GM19467 (cell line): ENCODE data around the gene FNDC3B.
A peak's percentile ranks its signal among the peaks of the same experiment; 100 is the strongest.

Experiments
- ATAC-seq: cut with Tn5 transposase; IDR thresholded peaks from one replicate; pipeline ENCODE4 v1.9.1; 2021; ENCODE audit warnings: mild to moderate bottlenecking, moderate library complexity; ENCODE audit not compliant: unreplicated experiment

FNDC3B gene

GRCh38 chr3:172051957-172052354, 12.6 kb downstream of the FNDC3B start:
- ATAC-seq = no peak

- no peak for ATAC-seq
Observed at GRCh38 chr3:172052405-172052804, 13.0 kb downstream of the FNDC3B start.

- no peak for ATAC-seq
Observed at GRCh38 chr3:172054115-172054764, 14.9 kb downstream of the FNDC3B start.

GRCh38 chr3:172056416-172056815, 17.0 kb downstream of the FNDC3B start:
- no peak for ATAC-seq

GRCh38 chr3:172057059-172057458, 17.7 kb downstream of the FNDC3B start:
- ATAC-seq = no peak

GRCh38 chr3:172057624-172058327, 18.4 kb downstream of the FNDC3B start:
- ATAC-seq = no peak

- ATAC-seq = no peak
Observed at GRCh38 chr3:172059532-172059931, 20.2 kb downstream of the FNDC3B start.

GRCh38 chr3:172060234-172060633, 20.9 kb downstream of the FNDC3B start:
- no peak for ATAC-seq

GRCh38 chr3:172061724-172062184, 22.4 kb downstream of the FNDC3B start:
- ATAC-seq = peak; percentile 82

GRCh38 chr3:172062761-172063160, 23.4 kb downstream of the FNDC3B start:
- ATAC-seq = no peak

- no peak for ATAC-seq
Observed at GRCh38 chr3:172063456-172064432, 24.4 kb downstream of the FNDC3B start.

- ATAC-seq = no peak
Observed at GRCh38 chr3:172065527-172065926, 26.1 kb downstream of the FNDC3B start.

GRCh38 chr3:172065967-172066762, 26.8 kb downstream of the FNDC3B start:
- ATAC-seq = peak; percentile 45

- ATAC-seq = no peak
Observed at GRCh38 chr3:172066880-172067796, 27.8 kb downstream of the FNDC3B start.

GRCh38 chr3:172067837-172068440, 28.6 kb downstream of the FNDC3B start:
- ATAC-seq = no peak

GRCh38 chr3:172068977-172069376, 29.6 kb downstream of the FNDC3B start:
- no peak for ATAC-seq

- no peak for ATAC-seq
Observed at GRCh38 chr3:172069478-172069877, 30.1 kb downstream of the FNDC3B start.

- no peak for ATAC-seq
Observed at GRCh38 chr3:172070269-172070668, 30.9 kb downstream of the FNDC3B start.

GRCh38 chr3:172070802-172071201, 31.4 kb downstream of the FNDC3B start:
- ATAC-seq = no peak
